ENCODE results near the gene DPYSL5. TPM values are rescaled to one million over a fixed set of nuclear protein-coding genes. Genes with fewer than 3 reads are reported as not detected.

Gene DPYSL5
- total RNA-seq, 1 donor from 2014 or later, result not detected

GRCh38 chr2:26986576-26986975, 138.6 kb downstream of the DPYSL5 start:
- Histone ChIP-seq H3K27me3 (no peaks in the 10 kb centered on the region), H3K36me3 (no peaks in the 10 kb centered on the region), H3K4me3 (no peak overlapping the region), H3K4me1 (no peaks in the 10 kb centered on the region), H3K9me3 (no peaks in the 10 kb centered on the region), H3K27ac (no peak overlapping the region)
- DNase-seq (ENCODE audit: low spot score in 2 of 2), result no peak
- no peak for TF ChIP-seq CTCF (IDR thresholded peaks at IDR 0.05)
- intact Hi-C loops (cut with DNase I), result no loop called here

GRCh38 chr2:26988058-26988860, 140.3 kb downstream of the DPYSL5 start:
- no peak for DNase-seq (ENCODE audit: low spot score in 2 of 2)

GRCh38 chr2:26989156-26989555, 141.2 kb downstream of the DPYSL5 start:
- no peaks in the 10 kb centered on the region for H3K9me3 ChIP-seq
- no peak for TF ChIP-seq CTCF (IDR thresholded peaks at IDR 0.05)
- H3K4me1 ChIP-seq, result no peaks in the 10 kb centered on the region
- no peak overlapping the region for H3K27ac ChIP-seq
- no peaks in the 10 kb centered on the region for H3K36me3 ChIP-seq
- H3K27me3 ChIP-seq, result no peaks in the 10 kb centered on the region
- H3K4me3 ChIP-seq, result no peak overlapping the region
- DNase-seq (ENCODE audit: low spot score in 2 of 2), result no peak
- intact Hi-C loops (cut with DNase I), result no loop called here

More at GRCh38 chr2:26988058-26988860, 140.3 kb downstream of the DPYSL5 start:
- no peaks in the 10 kb centered on the region for H3K9me3 ChIP-seq
- no peak for TF ChIP-seq CTCF (IDR thresholded peaks at IDR 0.05)
- intact Hi-C loops (cut with DNase I), result no loop called here
- no peaks in the 10 kb centered on the region for H3K4me1 ChIP-seq
- H3K36me3 ChIP-seq, result no peaks in the 10 kb centered on the region
- no peak overlapping the region for H3K4me3 ChIP-seq
- H3K27me3 ChIP-seq, result no peaks in the 10 kb centered on the region
- no peak overlapping the region for H3K27ac ChIP-seq

GRCh38 chr2:26991717-26992116, 143.8 kb downstream of the DPYSL5 start:
- DNase-seq (ENCODE audit: low spot score in 2 of 2), result no peak
- Histone ChIP-seq H3K9me3 (no peaks in the 10 kb centered on the region), H3K27ac (no peak overlapping the region), H3K27me3 (no peaks in the 10 kb centered on the region), H3K4me3 (no peak overlapping the region), H3K4me1 (no peaks in the 10 kb centered on the region), H3K36me3 (no peaks in the 10 kb centered on the region)
- no peak for TF ChIP-seq CTCF (IDR thresholded peaks at IDR 0.05)
- intact Hi-C loops (cut with DNase I), result no loop called here

- no peaks in the 10 kb centered on the region for H3K9me3 ChIP-seq
- H3K4me3 ChIP-seq, result no peak overlapping the region
- no peaks in the 10 kb centered on the region for H3K36me3 ChIP-seq
- no peaks in the 10 kb centered on the region for H3K4me1 ChIP-seq
- H3K27ac ChIP-seq, result no peak overlapping the region
- intact Hi-C loops (cut with DNase I), result no loop called here
- H3K27me3 ChIP-seq, result no peaks in the 10 kb centered on the region
- TF ChIP-seq CTCF (IDR thresholded peaks at IDR 0.05), result no peak
- no peak for DNase-seq (ENCODE audit: low spot score in 2 of 2)
Measured at GRCh38 chr2:26993768-26994167, 145.8 kb downstream of the DPYSL5 start.
